WERI-Rb-1 (cell line): ENCODE measurements around the gene DDA1.

Experiments used
- DNase-seq: peaks from one replicate; pipeline ENCODE4 v3.0.0-alpha.2; 2020
- H3K27ac ChIP-seq: fragments of 250-450 bp; sonication (Bioruptor Pico); 2 replicates; pipeline ENCODE4 v1.5.1; 2020; ENCODE audit warnings: mild to moderate bottlenecking, moderate library complexity
- H3K27me3 ChIP-seq: fragments of 250-450 bp; sonication (Bioruptor Pico); 2 replicates; pipeline ENCODE4 v1.5.1; 2021; ENCODE audit warnings: mild to moderate bottlenecking, low read depth, moderate library complexity; ENCODE audit not compliant: insufficient read depth, severe bottlenecking
- H3K36me3 ChIP-seq: fragments of 250-450 bp; sonication (Bioruptor Pico); 2 replicates; pipeline ENCODE4 v1.5.1; 2020; ENCODE audit warnings: mild to moderate bottlenecking, moderate library complexity
- H3K4me3 ChIP-seq: 2 replicates; pipeline ENCODE4 v1.5.1; 2011; ENCODE audit warnings: low read depth, mild to moderate bottlenecking, control low read depth, low read length
- H3K9me3 ChIP-seq: fragments of 250-450 bp; sonication (Bioruptor Pico); 2 replicates; pipeline ENCODE4 v1.5.1; 2021; ENCODE audit warnings: mild to moderate bottlenecking, moderate library complexity; ENCODE audit not compliant: severe bottlenecking
- TF ChIP-seq, protein P1 (sequence below): IDR thresholded peaks from 2 replicates; pipeline ENCODE4 v1.5.1; 2011; ENCODE audit warnings: low read depth, mild to moderate bottlenecking, control low read depth, inconsistent platforms, low read length

Gene DDA1

DNA sequence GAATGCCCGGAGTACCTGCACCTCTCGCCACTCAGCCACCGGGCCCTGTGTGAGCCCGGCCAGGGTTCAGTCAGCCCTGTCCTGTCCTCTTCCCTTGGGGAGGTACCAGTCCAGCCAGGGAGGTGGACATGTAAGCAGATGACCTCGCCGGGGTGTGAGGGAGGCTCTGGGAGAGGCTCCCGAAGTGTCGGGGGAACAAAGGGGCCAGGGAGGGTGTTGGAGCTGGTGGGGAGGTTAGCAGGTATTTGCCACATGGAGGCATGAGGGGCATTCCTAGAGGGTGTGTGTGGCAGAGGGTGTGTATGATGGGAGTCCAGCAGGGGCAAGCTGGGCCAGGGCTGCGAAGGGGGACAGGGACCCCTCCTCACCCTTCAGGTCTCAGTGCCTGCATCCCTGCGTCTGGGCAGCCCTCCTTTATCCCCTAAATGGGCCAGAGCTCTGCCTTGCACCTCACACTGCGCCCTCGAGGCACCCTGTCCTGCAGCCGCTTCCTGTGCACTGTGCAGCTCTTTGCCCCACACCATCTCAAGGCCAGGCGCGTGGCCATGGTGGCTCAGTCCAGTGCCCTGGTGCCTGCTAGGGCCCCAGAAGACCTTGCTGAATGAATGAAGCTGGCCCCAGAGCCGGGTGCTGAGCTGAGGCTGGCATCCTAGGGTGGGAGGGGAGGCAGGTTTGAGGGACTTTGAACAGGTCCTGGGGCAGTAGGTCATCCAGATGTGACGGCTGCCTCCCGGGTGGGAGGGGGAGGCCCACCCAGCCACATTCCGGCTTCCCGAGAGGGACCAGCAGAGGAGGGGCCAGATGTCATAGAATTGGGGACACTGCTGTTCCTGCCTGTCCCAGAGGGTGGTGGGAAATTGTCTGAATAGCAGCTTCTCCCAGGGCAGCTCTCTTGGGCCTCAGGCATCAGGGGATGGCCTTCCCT is 3.1 kb downstream of the DDA1 start:
- no peaks in the 10 kb centered on the region for H3K9me3 ChIP-seq
- H3K27me3 ChIP-seq = no peaks in the 10 kb centered on the region
- no peak overlapping the region for H3K27ac ChIP-seq
- TF ChIP-seq, protein P1, sequence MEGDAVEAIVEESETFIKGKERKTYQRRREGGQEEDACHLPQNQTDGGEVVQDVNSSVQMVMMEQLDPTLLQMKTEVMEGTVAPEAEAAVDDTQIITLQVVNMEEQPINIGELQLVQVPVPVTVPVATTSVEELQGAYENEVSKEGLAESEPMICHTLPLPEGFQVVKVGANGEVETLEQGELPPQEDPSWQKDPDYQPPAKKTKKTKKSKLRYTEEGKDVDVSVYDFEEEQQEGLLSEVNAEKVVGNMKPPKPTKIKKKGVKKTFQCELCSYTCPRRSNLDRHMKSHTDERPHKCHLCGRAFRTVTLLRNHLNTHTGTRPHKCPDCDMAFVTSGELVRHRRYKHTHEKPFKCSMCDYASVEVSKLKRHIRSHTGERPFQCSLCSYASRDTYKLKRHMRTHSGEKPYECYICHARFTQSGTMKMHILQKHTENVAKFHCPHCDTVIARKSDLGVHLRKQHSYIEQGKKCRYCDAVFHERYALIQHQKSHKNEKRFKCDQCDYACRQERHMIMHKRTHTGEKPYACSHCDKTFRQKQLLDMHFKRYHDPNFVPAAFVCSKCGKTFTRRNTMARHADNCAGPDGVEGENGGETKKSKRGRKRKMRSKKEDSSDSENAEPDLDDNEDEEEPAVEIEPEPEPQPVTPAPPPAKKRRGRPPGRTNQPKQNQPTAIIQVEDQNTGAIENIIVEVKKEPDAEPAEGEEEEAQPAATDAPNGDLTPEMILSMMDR = no peak
- no peak overlapping the region for H3K4me3 ChIP-seq
- H3K36me3 ChIP-seq = peaks cover 28% of the 10 kb centered on the region
- no peak for DNase-seq

DNA sequence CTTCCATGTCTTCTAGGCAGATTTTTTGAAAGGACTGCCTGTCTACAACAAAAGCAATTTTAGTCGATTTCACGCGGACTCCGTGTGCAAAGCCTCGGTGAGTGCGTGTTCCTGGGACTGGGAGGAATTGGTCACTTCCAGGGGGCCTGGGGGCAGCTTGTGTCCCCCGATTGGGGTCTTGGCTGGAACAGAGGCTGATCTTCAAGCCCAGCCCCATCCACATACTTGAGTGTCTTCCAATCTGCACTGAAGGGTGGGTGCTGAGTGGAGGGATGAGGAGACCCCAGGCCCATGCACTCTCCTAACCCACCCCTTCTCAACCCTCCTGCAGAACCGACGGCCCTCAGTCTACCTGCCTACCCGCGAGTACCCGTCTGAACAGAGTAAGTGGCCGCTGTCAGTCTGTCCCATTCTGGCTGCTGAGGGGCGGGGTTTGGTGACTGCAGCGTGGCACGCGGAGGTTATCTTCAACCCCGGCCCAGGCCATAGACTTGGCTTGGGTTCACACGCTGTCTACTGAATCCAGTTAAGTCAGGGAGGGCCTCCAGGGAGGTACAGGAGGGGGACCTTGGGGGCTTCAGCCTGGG is 4.7 kb downstream of the DDA1 start:
- H3K27ac ChIP-seq = no peak overlapping the region
- no peak for DNase-seq
- peaks cover 33% of the 10 kb centered on the region for H3K36me3 ChIP-seq
- H3K9me3 ChIP-seq = no peaks in the 10 kb centered on the region
- no peaks in the 10 kb centered on the region for H3K27me3 ChIP-seq
- H3K4me3 ChIP-seq = no peak overlapping the region
- TF ChIP-seq, protein P1 = no peak

DNA sequence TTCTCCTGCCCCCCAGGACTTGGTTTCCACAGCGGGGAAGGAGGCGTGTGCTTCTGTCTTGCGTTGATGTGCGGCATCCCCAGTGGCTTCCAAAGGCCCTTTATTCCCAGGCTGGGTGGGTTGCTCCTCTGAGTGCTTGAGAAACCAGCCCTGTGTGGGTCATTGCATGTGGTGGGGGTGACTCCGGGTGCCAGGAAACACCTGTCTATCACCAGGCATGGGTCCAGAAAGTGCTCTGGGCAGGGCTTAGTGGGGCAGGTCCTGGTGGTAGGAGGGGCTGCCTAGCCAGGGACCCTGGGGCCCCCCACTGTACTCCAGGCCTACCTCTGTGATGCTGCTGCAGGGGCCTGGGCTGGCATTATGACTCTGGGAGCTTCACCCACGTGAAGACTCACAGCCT is 9.6 kb downstream of the DDA1 start:
- Histone ChIP-seq H3K27me3 (no peaks in the 10 kb centered on the region), H3K27ac (no peak overlapping the region), H3K9me3 (no peaks in the 10 kb centered on the region)

DNA sequence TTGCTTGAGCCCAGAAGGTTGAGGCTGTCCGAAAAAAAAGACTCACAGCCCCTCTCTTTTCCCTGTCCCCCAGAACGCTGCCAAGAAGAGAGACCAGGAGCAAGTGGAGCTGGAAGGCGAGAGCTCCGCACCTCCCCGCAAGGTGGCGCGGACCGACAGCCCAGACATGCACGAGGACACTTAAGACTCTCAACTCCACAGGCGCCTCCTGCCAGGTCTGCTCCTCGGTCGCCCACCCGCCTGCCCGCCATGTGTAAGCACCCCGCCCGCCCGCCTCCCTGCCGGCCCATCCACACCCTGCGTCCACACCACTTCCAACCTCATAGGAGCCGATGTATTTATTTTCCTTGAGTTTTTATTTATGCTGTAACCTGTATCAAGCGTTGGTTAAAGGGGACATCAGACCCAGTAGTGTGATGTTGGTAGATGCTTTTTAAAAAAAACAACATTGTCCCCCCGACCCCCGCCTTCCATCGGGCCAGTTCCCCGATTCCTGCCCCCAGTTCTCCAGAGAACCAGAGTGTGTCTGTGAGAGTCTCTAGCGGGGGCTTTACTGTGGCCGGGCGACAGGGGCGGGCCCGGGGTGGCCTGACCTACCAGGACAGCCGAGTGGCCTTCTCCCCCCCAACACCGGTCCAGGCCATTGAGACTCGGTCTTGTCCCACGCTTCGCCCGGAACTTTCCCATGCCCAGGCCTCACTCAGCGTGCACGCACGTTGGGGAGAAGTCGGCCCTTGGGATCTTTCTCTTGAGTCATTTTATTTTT is 10.3 kb downstream of the DDA1 start:
- no peak overlapping the region for H3K27ac ChIP-seq
- peaks cover 44% of the 10 kb centered on the region for H3K36me3 ChIP-seq
- no peaks in the 10 kb centered on the region for H3K27me3 ChIP-seq
- no peak overlapping the region for H3K4me3 ChIP-seq
- no peaks in the 10 kb centered on the region for H3K9me3 ChIP-seq
- no peak for DNase-seq
- TF ChIP-seq, protein P1 = no peak

More for the DNA sequence above, 9.6 kb downstream of the DDA1 start:
- Histone ChIP-seq H3K36me3 (peaks cover 48% of the 10 kb centered on the region), H3K4me3 (no peak overlapping the region)
- DNase-seq = no peak
- TF ChIP-seq, protein P1 = no peak

DNA sequence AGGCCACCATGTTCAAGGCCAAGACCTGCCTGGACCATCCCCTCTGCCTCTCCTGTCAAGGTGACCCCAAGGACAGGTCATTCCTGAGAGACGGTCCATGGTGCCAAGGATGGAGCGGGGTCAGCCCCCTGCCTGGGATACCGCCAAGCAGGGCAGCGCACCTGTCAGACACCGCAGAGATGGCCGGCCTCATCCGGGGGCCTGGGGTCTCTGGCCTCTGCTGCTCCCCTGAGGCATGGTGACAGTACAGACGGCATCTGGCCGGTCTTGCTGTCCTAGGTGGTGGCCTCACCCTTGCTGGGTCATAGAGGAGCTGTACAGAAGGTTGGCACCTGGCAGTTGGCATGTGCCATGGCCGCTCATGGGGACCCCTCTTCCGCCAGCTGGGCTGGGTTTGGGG is 11.1 kb downstream of the DDA1 start:
- peaks cover 50% of the 10 kb centered on the region for H3K36me3 ChIP-seq
- H3K4me3 ChIP-seq = no peak overlapping the region
- DNase-seq = no peak
- TF ChIP-seq, protein P1 = no peak
- no peaks in the 10 kb centered on the region for H3K9me3 ChIP-seq
- no peaks in the 10 kb centered on the region for H3K27me3 ChIP-seq
- H3K27ac ChIP-seq = no peak overlapping the region
